GM19240 (cell line): ENCODE results near the gene OR13F1.
"Not testable (repeated sequence)": the region's sequence is repeated elsewhere in the genome, so short reads cannot be mapped to it uniquely, and the experiment has no call there.

Source experiments
- DNase-seq: peaks from one replicate; pipeline ENCODE4 v3.0.0; 2011; ENCODE audit warnings: low spot score; ENCODE audit not compliant: insufficient read length

OR13F1 gene

DNA sequence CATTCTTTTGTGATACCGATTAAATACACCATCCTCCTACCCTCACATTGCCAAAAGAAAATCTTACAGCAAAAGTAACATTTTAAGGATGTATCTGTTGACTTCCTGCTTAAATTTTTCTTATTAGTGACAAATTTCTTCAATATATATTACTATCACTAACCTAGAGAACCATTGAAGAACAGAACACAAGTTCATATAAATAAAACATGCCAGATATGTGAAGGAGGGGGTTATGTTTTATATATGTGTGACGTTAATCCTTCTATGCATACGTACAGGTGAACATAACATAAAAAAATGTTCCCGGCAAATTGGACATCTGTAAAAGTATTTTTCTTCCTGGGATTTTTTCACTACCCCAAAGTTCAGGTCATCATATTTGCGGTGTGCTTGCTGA lies at the start of gene OR13F1:
OR13F1 (plus strand) TSS at position 301 of the 400 bp plus-strand sequence; CDS start at position 301, 0 bp downstream.
- no peak for DNase-seq

DNA sequence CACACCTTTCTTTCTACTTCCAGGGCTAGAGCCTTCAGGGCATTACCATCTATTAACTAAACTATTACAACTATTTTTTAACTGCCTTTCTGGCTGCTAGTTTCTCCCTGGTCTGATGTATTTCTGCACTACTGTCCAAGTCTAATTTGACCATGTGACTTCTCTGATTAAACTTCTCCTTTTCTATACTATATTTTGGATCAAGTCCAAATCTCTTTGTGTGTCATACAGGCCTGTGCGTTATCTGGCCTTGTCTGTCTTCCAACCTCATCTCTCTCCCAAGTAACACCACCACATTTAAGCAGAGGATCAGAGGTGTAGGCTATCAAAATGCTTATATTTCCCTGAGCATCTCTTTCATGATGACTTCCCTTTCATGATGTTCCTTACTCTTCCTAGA lies 47.2 kb upstream of the OR13F1 start:
- no peak for DNase-seq

GRCh38 chr9:104463864-104464263 lies 40.2 kb upstream of the OR13F1 start:
- DNase-seq = no peak

DNA sequence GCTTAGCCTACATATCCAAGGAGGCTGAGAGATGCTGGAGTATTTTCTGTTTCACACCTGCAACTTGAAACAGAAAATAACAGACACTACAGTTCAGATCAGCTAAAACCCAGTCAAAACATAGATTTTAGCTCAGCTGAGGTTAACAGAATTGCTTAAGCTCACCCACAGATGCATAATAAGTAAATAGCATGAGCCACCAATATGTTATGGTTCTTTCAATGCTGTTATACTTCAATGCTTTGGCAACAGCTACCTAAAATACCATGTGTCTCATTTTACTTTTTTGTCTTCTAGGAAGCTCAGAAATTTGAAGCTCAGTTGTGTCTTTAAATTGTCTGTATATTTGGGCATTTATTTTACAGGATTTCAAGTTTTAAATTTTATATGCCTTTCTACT lies 35.8 kb upstream of the OR13F1 start:
- no peak for DNase-seq

GRCh38 chr9:104482921-104483570 lies 21.0 kb upstream of the OR13F1 start:
- DNase-seq = no peak

DNA sequence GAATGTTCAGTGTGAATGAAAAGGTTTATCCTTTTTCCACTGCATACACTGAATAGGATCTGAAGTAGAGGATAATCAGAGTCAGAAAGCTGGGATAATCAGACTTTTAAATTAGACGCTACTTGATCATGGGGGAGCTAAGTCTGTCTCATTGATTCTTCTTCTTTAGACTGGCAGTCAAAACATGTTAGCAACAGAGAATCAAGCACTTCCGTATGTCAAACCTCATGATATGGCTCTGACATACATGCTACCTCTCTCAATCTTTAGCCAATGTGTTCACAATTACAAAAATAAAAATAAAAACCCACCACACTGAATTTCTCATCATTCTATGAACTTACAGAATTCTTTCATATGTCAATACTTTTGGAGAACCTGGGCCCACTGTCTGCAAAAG lies 19.0 kb upstream of the OR13F1 start:
- no peak for DNase-seq

DNA sequence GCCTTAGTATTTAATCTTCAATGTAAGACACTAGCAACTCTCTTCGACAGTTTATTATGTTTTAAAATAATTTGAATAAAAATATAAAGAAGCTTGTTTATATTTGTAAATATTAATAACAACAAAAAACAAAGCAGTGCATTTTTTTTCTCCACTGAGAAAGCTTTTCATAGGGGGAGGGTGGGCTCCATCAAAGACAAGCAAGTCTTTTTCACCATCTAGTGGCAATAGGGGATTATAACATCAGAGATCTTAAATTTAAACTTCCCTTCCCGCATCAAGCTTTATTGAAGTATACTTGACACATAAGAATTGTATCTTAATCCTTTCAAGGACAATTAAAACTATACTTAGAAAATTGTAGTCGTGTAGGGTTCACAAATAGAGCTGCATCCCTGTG lies 9.3 kb upstream of the OR13F1 start:
- DNase-seq = no peak

DNA sequence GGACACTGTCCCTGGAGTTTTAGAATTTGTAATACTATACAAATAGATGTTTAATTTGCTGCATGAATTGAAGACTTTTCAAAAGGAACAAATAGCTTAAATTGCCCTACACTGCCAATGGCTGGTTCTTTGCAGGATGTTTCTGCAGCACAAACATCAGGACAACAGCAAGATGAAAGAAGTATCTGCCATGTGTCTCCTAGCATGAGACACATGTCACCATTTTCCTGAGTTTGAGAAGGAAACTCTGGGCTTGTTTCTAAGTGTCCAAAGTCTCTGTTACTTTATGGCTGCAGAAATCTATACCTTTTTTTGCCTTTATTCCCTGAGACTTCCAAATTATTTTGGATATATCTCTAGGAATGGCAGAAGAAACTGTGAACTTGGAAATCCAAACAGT lies 623 bp upstream of the OR13F1 start:
- no peak for DNase-seq

DNA sequence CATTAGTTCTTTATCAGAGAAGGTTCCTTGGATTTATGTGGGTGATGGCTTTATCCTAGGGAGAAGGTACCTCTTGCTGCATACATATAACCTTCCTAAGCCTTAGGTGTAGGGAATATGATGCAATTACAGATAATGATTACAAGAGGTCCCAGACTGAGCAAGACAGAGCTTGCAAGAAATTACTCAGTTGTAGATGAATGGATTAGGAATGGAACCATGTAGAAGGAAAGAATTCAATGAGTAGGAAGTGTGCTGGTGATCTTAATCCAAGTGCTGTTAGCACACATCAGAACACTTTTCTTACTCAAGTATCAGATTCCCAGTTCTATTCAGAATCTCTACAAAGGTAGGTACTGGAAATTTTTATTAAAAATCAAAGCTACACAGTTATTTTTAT lies 2.5 kb downstream of the OR13F1 start:
- no peak for DNase-seq

DNA sequence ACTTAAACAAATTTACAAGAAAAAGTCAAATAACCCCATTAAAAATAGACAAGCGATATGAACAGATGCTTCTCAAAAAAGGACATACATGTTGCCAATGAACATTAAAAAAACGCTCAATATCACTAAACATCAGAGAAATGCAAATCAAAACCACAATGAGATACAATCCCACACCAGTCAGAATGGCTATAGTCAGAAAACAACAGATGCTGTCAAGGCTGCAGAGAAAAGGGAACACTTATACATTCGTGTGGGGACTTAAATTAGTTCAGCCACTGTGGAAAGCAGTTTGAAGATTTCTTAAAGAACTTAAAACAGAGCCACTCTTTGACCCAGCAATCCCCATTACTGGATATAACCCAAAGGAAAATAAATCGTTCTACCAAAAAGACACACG lies 10.8 kb downstream of the OR13F1 start:
- no peak for DNase-seq

DNA sequence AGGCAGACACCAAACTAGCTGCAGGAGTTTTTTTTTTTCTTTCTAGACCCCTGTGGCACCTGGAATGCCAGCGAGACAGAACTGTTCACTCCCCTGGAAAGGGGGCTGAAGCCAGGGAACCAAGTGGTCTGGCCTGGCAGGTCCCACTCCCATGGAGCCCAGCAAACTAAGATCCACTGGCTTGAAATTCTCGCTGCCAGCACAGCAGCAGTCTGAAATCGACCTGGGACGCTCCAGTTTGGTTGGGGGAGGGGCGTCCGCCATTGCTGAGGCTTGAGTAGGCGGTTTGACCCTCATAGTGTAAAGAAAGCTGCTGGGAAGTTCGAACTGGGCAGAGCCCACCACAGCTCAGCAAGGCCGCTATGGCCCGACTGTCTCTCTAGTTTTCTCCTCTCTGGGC lies 16.2 kb downstream of the OR13F1 start:
- not testable (repeated sequence) for DNase-seq

DNA sequence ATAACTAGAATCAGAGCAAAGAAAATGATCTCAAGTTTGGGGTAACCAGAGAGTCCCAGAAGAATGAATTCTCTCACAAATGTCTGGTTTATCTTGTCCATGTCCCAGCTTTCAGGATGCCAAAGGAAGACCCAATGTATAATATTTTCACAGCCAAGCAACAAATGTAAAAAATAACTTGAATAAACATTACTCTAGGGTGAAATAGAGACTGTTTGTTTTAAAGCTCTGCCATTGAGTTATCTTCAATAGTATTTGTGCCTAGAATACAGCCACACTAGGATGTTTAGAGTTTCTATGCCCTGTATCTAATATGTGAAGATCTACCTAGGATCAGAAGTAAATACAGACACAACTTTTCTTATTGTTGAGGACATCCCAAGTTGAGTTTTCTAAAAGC lies 23.0 kb downstream of the OR13F1 start, which contains the start of gene OR13C4:
OR13C4 (minus strand) TSS at position 101 of the 400 bp plus-strand sequence; CDS start at position 101, 0 bp downstream.
- no peak for DNase-seq

- no peak for DNase-seq
These were observed 32.7 kb downstream of the OR13F1 start, which contains the start of gene OR13C3 for GRCh38 chr9:104536756-104537155. OR13C3 (minus strand) TSS chr9:104536856; CDS start chr9:104536723, 133 bp downstream.

DNA sequence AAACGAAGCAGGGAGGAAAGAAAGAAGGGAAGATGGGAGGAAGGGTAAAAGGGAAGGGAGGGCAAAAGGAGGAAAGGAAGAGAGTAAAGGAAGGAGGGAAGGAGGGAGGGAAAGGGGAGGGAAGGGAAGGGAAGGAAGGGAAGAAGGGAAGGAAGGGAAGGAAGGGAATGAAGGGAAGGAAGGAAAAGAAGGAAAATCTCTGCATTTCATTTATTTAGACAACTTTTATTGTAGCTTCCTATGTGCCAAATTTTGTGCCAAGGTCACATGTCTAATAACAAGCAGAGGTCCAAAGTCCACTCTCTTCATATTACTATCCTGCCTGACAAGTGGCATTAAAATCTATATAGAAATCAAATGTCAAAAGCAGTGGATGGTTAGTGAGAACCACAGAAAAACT lies 35.2 kb downstream of the OR13F1 start:
- no peak for DNase-seq

- DNase-seq = no peak
These were observed 40.6 kb downstream of the OR13F1 start for GRCh38 chr9:104544644-104545043.

GRCh38 chr9:104553261-104553660 lies 49.2 kb downstream of the OR13F1 start:
- no peak for DNase-seq
